Endothelial cell of umbilical vein (primary cell): Measurements from ENCODE around the gene DTNA.

ENCODE experiments used
- CTCF ChIP-seq, 2 donors: IDR thresholded peaks; 1 replicate in 1 of 2; 2 replicates in 1 of 2; pipeline ENCODE4 v1.5.1; 2011; ENCODE audit warnings: low read length in 2 of 2, mild to moderate bottlenecking in 2 of 2, moderate library complexity in 2 of 2, control low read depth in 1 of 2, inconsistent platforms in 1 of 2, low read depth in 1 of 2; ENCODE audit not compliant: insufficient read depth in 1 of 2; ENCODE audit errors: extremely low read depth in 1 of 2
- EZH2 ChIP-seq: IDR thresholded peaks from 2 replicates; pipeline ENCODE4 v1.6.1; 2012; ENCODE audit warnings: borderline replicate concordance, low read depth, mild to moderate bottlenecking, moderate library complexity, low read length, inconsistent platforms; ENCODE audit not compliant: severe bottlenecking
- POLR2A ChIP-seq: IDR thresholded peaks from 2 replicates; pipeline ENCODE4 v1.6.1; 2012; ENCODE audit warnings: low read depth, mild to moderate bottlenecking, control low read depth, low read length
- POLR2AphosphoS5 ChIP-seq: IDR thresholded peaks from 2 replicates; pipeline ENCODE4 v1.6.1; 2012; ENCODE audit warnings: low read depth, mild to moderate bottlenecking, control low read depth, low read length, moderate library complexity; ENCODE audit not compliant: insufficient read depth

- TF ChIP-seq EZH2 (no peak), CTCF (IDR thresholded peaks at IDR 0.05; ENCODE audit: extremely low read depth in 1 of 2, insufficient read depth in 1 of 2, low read depth in 1 of 2, low read length in 2 of 2) (no peak), POLR2A (no peak), POLR2AphosphoS5 (no peak)
These were observed 39.6 kb downstream of the DTNA start for GRCh38 chr18:34749721-34750120.
